T1000 (cell line): ENCODE measurements around the gene ETV1.
A peak's percentile ranks its signal among the peaks of the same experiment; 100 is the strongest.

Experiments used
- DNase-seq: peaks from one replicate; lab custom pipeline; 2025; ENCODE audit warnings: mixed read lengths; lab: John Stamatoyannopoulos, UW

Gene ETV1

DNA sequence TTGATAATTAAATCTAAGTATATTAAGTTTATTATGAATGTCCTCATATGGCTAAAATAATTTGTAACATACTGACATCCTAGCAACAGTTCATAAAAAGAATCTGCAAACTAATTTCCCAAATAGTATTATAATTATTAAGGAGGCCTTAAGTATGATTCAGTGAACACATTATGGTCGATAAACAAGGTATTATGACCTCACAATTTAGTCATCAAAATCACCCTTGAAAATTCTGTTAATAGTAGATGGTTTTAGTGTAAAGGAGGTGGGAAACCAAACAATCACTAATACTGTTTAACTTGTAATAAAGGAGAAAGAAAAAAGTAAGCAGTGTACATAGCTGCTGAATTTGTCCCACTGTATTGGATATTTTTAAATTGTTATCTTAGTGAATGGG, 2.1 kb downstream of the ETV1 start:
- DNase-seq: no peak

DNA sequence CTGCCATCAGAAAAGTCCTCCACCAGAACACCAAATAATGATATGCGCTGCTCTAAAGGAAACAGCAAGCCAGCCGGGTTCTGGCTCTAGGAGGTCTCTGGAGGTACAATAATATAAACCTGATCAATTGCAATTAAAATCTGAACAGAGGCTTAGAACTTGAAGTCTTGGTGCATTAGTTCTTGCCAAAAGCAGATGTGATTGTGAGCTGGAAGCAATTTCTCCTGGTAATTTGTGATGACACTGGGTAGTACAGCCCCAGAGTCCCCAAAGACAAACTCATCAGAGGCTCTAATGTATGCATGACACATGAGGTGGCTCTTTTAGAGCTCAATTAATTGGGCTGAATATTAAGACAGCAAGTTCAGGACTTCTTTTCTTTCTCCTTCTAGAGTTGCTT, 3.3 kb downstream of the ETV1 start:
- DNase-seq: no peak

DNA sequence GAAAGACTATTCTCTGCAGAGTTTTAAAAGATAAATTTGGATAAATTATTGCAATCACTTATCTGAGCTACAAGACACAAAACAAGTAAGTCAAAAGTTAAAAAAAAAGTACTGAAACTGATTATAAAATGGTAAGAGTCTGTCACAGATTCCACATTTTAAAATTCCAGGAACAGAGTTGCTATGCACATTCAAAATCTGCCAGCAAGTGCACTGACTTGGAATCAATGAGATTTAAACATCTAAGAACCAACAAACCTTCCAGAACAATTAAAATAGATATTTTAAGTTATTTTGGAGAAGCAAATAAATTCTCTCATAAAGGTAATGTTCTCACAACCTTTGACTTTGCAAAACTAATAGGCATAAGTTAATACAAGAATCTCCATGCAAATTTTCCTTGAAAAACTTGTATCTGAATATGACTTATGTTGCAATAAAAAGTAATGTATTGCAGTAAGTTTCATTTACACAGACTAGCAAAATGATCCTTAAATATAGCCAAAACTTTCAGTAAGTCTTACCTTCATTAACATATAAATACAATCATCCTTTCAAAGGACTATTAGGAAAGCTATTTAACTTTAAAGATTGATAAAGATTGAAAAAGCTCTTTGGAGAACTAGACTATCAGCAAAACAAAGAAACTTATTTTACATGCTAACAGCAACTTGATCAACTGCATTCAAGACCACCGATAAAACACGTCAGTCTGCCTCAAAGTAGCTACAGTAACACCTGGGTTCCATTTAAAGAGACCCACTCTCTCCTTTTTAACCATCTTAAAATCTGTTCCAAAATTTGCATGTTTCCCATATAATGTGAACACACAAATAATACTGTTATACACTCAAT, 4.4 kb downstream of the ETV1 start:
- DNase-seq: no peak

DNA sequence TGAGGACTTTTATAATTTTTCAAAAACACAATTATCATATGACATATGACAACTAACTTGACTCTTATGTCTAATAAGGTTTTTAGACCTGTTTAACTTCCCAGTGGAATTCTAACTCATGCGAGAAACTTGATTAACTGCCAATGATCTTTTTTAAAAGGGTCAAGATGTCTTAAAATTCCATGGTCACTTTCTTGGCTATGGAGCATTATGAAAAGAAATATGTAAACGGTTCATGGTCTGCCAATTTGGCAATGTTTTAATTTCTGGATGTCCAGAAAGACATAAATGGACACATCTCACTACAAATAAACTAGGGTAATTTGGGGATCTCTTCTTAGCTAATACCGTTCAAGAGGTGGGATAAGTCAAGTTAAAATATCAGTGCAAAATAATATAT, 5.4 kb downstream of the ETV1 start:
- no peak for DNase-seq

DNA sequence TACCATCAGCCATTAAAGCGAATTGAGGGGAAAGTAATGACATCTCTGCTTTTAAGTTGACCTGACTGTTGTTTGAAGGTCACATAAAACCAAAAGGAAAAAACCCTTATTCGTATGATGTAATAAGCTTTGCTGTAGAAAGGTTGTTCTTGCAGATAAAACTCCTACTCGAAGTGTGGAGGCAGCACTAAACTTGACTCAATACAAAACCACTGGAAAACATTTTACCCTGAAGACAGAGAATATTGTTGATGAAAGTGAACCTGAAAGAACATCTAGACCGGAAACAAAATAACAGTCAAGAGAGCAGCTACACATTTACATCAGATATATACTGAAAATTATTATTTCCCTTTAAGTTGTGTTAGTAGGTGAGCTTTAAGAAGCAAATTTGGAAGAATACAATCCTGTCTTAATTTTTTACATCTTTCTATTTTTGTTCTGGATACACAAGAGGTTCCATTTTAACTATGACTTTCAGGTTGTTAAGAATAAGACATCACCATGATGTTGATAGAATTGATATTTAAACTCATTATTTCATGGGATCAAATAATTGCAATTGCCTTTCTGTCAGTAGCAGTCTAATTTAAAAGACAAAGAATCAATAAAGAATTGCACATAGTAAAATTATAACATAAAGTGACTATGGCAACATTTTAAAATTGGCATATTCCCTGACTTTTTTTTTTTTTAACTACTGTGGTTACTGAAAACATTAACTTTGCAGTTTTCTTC, 6.4 kb downstream of the ETV1 start:
- DNase-seq: no peak

DNA sequence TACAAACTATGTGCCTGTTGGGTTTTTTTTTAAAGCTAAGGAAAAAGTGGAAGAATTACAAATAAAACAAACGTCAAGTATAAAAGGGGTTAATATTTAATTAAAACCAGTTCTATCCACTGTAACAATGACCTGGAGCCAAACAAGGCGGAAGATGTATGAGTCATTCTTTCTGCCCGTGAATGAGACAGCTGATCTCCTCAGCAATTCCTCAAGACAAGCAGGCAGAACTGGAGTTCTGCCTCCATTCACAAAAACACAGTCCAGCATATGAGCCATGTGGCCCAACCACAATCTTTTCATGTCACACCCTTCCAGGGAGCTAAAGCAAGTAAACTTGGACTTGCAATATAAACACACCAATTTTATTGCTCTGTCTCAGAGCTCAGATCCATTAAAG, 8.4 kb downstream of the ETV1 start:
- peak; percentile 60 for DNase-seq

DNA sequence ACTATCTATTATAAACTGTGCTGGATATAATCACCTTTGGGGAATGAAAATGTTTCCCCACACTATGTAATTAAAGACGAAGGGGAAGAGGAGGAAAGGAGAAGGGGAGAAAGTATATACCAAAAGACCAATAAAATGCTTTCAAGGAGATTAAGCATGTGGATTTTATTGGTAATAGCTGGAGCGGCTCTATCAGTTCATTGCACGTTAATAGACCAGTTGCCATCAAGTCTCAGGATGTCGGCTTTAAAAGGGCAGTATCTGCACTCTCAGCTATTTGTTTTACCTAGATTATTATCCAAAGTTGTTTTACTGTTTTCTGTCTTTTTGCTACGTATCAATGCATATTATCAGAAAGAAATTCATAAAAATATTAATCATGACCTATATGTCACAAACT, 9.0 kb downstream of the ETV1 start:
- DNase-seq: no peak

DNA sequence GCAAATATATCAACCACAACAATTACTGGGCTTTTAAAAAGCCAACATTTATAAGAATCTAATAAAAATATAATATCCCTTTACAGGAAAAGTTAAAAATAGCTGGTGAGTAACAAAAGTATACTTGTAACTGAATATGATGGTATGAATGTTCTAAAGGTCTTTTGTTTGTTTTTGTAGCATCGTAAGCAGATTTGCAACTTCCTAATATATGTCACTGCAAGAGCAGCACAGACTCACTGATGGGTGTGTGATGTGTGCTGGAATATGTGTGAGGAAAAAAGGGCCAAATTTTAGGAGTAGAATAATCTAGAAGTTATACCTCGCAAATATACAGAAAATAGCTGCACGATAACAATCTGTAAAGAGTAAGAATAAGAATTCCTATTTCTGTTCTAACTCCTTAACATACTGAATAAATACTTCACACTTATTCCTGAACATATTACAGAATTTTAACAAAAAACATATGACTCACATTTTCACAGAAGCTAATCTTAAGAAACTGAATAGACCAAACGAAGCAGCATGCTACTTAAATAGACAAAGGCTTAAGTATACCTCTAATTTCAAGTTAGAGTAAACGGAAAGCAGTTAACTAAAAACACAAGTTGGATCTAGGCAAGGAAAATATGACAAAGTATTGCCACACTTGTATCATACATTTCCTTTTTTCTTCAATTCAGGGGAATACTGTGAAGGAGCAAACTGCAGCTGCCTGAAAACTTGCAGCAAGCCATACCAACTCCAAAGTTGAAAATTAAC, 9.6 kb downstream of the ETV1 start:
- no peak for DNase-seq

DNA sequence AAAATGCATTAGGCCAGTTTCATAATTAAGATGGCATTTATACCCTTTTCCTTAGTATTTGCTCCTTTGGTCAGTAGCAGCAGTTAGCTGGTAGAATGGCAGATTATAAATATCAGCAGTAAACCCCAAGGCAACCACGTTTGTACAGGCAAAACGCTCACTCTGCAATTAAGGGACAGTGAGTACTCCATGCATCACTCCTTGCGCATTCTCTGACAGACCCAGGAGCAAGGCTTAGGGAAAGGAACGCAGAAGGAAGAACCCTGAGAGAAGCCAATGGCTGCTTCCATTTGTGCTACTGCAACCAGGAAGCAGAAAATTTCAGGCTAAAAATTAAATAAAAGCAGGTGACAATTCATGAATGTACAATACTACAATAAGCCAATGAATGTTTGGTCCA, 12.9 kb downstream of the ETV1 start:
- DNase-seq: no peak

DNA sequence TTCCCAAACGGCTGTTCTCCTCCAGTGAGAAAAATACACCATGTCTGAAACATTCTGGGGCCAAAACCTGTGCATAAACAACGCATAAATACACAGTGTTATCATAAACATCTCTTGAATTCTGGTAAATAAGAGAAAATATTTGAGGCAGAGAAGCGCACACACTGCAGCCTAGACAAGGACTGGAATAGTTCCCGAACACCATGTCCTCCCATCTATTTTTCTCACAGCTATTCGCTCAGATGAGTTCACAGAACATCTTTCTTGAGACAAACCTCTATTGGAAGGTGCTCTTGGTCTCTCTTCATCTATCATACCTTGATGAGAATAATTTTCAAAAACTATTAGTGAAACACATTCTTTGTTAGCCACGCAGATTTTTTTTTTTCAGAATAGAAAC, 24.4 kb downstream of the ETV1 start:
- no peak for DNase-seq

DNA sequence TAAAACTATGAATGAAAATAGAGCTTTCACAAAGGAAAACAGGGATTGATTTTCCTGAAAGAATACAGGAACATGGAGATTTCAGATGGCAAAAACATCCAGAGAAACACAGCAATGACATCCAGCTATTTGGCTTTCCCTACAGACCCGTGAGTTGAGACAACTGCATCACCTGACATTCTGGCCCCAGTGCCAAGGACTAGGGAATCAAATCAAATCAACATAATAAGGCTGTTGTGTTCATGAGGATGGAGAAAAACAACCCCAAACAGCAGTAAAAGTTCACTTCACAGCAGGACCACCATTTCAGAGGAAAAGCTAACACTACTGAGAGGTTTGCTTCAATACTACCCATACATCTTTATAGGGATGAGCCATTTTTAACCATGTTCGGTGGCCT, 25.5 kb downstream of the ETV1 start:
- DNase-seq: no peak

DNA sequence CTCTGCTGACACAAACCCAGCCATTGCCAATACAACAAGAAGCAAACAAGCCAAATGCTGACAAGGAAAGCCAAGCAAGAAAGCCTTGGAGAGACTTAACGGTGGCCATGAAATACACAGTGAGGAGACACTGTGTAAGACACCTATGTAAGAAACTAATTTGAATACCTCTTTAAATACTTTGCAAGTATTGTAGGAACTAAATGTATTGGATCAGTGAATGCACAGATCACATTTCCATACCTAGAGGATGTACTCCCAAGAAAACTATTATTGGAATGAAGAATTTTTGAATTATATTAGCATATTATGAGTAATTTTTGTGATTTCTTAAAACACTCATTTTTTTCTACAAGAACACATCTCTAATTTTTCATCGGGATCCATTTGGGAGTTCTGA, 34.0 kb downstream of the ETV1 start:
- DNase-seq: no peak

DNA sequence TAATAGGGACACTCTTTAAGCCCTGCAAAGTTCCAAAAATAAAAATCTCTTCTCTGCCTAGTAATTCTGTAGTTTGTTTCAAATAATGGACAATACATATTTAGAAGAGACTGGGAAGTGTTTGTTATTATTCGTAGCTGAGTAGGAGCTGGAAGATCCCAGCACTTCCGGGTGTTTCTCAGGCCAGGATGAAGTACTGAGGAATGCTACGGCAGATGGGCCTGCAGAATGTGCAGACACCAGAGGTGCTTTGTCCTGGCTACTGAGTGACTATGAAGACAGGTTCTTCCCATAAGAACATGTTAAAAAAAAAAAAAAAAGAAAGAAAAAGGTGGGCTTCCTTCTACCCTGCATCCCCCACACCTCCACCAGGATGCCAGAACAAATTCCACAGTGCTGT, 36.1 kb downstream of the ETV1 start:
- no peak for DNase-seq

DNA sequence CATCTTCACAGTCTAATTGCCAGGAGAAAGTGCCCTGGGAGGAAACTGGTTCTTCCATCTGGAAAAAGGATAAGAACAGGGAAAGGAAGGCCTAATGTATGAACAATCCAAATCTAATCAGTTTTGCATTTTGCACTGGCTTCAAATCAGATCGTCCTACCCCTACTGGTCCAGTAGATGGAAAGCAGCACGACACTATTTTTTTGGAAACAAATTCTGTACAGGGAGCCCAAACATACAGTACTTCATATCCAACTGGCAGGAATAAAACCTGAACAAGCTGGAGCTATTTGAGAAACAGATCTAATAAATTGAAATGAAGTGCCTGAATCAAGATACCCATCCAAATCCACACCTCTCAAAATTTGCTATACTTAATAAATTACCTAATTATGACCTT, 36.5 kb downstream of the ETV1 start:
- no peak for DNase-seq

DNA sequence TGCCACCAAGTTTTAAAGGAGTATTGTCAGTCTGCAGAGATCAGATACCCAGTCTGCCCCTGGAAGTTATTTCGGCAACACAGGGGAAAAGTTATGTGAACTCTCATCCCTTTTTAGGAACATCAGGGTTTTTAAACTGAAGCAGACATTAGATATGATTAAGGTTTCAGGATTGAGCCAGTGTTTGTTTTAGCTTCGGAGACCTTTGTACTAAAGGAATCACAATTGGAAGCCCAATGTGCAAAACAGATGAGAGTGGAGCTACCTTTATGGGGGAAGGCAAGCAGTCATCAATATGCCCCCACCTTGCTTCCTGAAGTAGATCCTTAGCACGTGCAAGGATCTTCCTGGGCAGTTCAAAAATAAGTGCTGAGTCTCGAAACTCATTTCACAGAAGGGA, 39.5 kb downstream of the ETV1 start:
- DNase-seq: no peak

DNA sequence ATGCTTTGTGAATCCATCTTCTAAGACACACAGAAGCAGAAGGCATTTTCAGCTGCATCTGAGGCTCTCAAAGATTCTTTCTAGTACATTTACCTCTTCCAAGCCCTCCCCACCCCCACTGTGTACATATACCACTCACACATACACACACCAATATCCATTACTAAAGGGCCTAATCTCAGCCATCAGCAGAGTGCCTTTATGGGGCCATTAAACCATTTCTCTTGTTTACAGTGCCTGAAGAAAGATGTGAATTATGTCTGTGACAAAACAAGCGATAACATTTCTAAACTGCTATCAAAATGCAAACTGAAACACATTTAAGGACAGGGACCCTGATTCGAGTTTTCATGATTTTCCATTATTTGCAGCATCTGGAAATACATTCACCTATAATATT, 40.0 kb downstream of the ETV1 start:
- DNase-seq: no peak

DNA sequence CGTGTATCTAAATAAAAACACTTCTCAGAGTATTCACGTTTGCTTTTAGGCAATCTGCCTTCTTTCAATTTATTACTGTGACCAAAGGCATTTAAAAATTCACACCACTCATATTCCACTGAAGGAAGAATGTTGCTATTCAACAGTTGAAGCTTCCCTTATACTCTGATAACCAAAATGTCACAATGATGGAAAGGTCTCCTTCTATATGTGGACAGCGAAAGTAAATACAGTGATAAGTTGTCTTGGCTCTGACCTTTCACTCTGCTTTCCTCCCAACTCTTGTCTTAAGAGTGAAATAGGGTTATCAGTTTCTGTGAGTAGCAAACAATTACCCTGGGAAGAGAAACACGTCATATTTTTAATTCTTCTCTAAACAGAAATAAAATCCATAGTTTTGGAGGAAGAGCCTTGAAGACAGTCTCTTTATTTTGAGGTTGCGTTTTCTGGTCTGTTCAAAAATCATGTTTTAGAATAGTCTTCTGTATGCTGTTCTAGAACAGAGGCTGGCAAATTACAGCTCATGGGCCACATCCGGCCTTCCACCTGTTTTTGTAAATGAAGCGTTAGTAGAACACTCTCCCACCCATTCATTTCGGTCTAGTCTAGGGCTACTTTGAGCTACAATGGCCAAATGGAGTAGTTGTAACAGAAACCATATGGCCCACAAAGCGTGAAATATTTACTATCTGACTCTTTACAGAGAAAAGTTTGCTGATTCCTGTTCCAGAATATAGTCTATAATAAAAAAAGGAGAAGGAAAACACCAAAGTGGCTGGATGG, 41.3 kb downstream of the ETV1 start:
- no peak for DNase-seq

DNA sequence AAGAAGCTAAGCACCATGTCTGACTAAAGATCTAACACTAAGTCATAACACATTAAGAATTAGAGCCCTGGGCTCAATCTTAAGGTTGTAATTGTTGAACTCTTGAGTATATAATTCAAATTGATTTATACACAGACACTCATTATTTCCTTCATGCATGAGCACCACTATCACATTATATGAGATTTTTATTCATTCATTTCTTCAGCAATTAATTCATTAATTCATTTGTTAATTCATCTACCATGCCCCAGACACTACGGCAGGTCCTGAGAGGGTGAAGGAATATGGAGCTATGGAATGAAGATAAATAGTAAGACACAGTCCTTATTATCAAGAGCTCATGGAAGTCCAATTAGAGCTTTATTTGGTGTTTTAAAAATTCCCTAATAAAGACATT, 41.9 kb downstream of the ETV1 start:
- no peak for DNase-seq

DNA sequence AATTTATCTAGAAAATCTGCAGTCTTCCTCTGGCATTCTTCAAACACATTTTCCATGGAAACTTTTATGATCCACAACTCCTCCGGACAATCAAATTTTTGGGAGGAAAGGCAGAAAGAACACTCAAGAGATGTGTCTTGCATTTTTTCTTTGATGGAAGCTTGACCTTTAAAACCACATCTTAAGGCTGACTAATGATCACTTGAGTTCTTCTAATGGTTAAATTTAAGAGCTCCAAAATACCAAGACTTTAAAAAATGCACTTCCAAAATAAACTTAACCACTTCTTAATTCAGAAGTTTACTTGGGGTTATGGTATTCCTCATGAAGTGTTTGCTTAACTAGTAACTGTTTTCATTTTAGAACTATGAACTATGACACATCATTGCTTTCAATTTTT, 43.3 kb downstream of the ETV1 start:
- DNase-seq: no peak

DNA sequence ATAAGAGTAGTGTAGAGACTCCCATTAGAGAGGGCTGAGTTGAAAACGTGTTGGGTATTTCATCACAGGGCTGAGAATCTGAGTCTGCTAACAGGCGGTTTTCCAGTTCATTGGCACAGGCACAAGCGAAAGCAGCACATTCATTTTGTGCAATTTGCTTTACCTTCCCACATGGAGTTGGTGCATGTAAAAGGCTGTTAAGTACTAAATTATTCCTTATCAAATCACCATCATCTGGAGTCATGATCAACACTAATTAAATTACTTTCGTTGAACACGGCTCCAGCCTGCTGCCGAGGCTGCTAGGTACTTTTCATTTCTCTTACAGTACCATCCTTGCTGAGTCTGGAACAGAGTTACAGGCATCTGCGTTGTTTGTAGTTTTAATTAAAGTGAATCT, 43.8 kb downstream of the ETV1 start:
- no peak for DNase-seq

DNA sequence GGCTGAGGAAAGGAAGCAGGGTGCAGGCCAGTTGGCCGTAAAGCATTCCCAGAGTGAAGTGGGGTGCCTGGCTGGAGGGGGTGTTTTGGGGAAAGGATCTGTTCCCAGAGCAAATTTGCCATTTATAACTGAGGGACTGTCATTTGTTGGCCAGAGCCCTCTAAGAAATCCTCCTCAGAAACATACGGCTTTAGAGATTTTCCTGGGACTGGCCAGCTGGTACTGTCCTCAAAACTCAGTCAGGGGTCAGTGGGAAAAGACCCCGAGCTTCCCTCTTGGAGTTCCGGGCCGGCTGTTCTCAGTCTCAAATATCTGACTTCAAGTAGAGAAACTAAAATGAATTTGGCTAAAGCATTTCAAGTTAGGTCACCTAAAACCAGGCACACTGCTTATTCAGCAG, 55.9 kb downstream of the ETV1 start:
- no peak for DNase-seq

DNA sequence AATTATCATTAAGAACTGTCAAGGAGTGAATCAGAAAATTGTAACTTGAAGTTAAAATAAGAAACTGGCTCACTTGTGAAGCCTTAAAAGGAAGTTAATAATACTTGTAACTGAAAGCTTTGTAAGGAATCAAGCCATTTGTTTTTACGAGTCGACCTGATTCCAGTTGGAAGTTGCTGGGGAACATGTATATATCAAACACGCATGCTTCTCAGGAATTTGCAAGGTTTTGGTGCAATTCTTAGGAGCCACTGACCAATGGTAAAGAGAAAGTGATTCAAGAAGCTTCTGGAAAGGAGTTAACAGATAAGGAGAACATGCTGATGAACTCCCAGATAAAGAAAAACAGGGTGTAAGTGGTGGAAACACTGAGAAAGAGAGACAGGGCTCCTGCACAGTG, 56.4 kb downstream of the ETV1 start:
- DNase-seq: no peak
